GM10248 (cell line): ENCODE results near the gene LANCL2.

Experiments used
- CTCF ChIA-PET: fragments of 300-600 bp; sonication (Branson Sonifier 250); formaldehyde crosslinking; extraction: SDS; loops from one replicate; lab custom pipeline; 2021; ENCODE audit warnings: antibody characterized with exemption; lab: Yijun Ruan, JAX
- POLR2A ChIA-PET: fragments of 350-650 bp; sonication (Branson Sonifier 250); formaldehyde crosslinking; extraction: SDS; loops from one replicate; lab custom pipeline; 2020; ENCODE audit warnings: antibody characterized with exemption; lab: Yijun Ruan, JAX
- DNase-seq: peaks from one replicate; pipeline ENCODE4 v3.0.0; 2012; ENCODE audit errors: extremely low spot score
- CTCF ChIP-seq: IDR thresholded peaks from 2 replicates; pipeline ENCODE4 v1.5.1; 2012; ENCODE audit warnings: mild to moderate bottlenecking, low read depth; ENCODE audit errors: extremely low read depth, missing control alignments, control extremely low read depth

LANCL2 gene

GRCh38 chr7:55441002-55441401 is 75.9 kb downstream of the LANCL2 start:
- POLR2A ChIA-PET = no interaction called here
- CTCF ChIA-PET = no interaction called here
- TF ChIP-seq CTCF = no peak
- no peak for DNase-seq

GRCh38 chr7:55441774-55442522 is 76.8 kb downstream of the LANCL2 start:
- no peak for DNase-seq
- POLR2A ChIA-PET = no interaction called here
- CTCF ChIA-PET = interaction anchor here (1.1 to 1.6 kb wide), 3 partner anchors 10 to 187 kb away, joined by 3 to 6 read pairs (median 4); no protein-coding TSS in a partner anchor
- TF ChIP-seq CTCF = no peak

- CTCF ChIA-PET = interaction anchor here (1.8 kb wide), 2 partner anchors 10 to 29 kb away, joined by 3 to 7 read pairs; no protein-coding TSS in a partner anchor
- POLR2A ChIA-PET = no interaction called here
- no peak for DNase-seq
- TF ChIP-seq CTCF = no peak
These were observed 79.6 kb downstream of the LANCL2 start for GRCh38 chr7:55444786-55445185.

- no peak for DNase-seq
- no peak for TF ChIP-seq CTCF
- ChIA-PET CTCF (no interaction called here), POLR2A (no interaction called here)
These were observed 83.4 kb downstream of the LANCL2 start for GRCh38 chr7:55448526-55448925.

GRCh38 chr7:55449205-55449991 is 84.3 kb downstream of the LANCL2 start:
- CTCF ChIA-PET = interaction anchor here (1.1 kb wide), 1 partner anchor 13 kb away, joined by 3 read pairs; no protein-coding TSS in a partner anchor
- TF ChIP-seq CTCF = no peak

GRCh38 chr7:55449992-55450535 is 84.9 kb downstream of the LANCL2 start:
- no peak for TF ChIP-seq CTCF
- CTCF ChIA-PET = interaction anchor here (1.1 to 1.2 kb wide), 2 partner anchors 11 to 12 kb away, joined by 3 read pairs; no protein-coding TSS in a partner anchor
- POLR2A ChIA-PET = no interaction called here
- no peak for DNase-seq

More at GRCh38 chr7:55449205-55449991, 84.3 kb downstream of the LANCL2 start:
- POLR2A ChIA-PET = no interaction called here
- DNase-seq = no peak
